ENCODE measurements around the gene CNPY2. TPM values are rescaled to one million over a fixed set of nuclear protein-coding genes. Genes with fewer than 3 reads are reported as not detected.
A peak's percentile ranks its signal among the peaks of the same experiment; 100 is the strongest.

Gene CNPY2
- total and polyA plus RNA-seq, 2 of the 13 experiments (the other 11 are each of a cell fraction or from before 2014, with no cell fraction given), result 285 to 356 TPM

GRCh38 chr12:56333197-56333678 lies 17.4 kb upstream of the CNPY2 start (continued):
- TF ChIP-seq ZFP1 (CRISPR knock-in tag; IDR thresholded peaks at IDR 0.05) (no peak), ATRX (CRISPR knock-in tag; IDR thresholded peaks at IDR 0.05; ENCODE audit: borderline replicate concordance) (no peak), CREB1 (IDR thresholded peaks at IDR 0.05) (no peak), CREB1 (CRISPR knock-in tag; IDR thresholded peaks at IDR 0.05) (no peak), POLR2AphosphoS2 (IDR thresholded peaks at IDR 0.05; ENCODE audit: low read depth, low read length) (no peak), ZNF687 (CRISPR knock-in tag; IDR thresholded peaks at IDR 0.05) (no peak), HDAC2 (CRISPR knock-in tag; IDR thresholded peaks at IDR 0.05) (no peak), ZNF550 (CRISPR knock-in tag; IDR thresholded peaks at IDR 0.05; ENCODE audit: borderline replicate concordance) (no peak), ZNF616 (CRISPR knock-in tag; IDR thresholded peaks at IDR 0.05; ENCODE audit: low read depth) (no peak), SP4 (CRISPR knock-in tag; IDR thresholded peaks at IDR 0.05) (0 out of 2 replicates have a peak, but pooled peaks have one; percentile 26), MIXL1 (CRISPR knock-in tag; IDR thresholded peaks at IDR 0.05) (no peak), KLF13 (CRISPR knock-in tag; IDR thresholded peaks at IDR 0.05) (no peak), ZFY (CRISPR knock-in tag; IDR thresholded peaks at IDR 0.05) (peak; percentile 48), GLI4 (CRISPR knock-in tag; IDR thresholded peaks at IDR 0.05; ENCODE audit: borderline replicate concordance) (0 out of 2 replicates have a peak, but pooled peaks have one; percentile 18), POLR2AphosphoS5 (IDR thresholded peaks at IDR 0.05; ENCODE audit: low read depth, low read length) (peak; percentile 10), SUZ12 (IDR thresholded peaks at IDR 0.05; ENCODE audit: low read depth, low read length) (0 out of 2 replicates have a peak, but pooled peaks have one; percentile 12), ZBTB1 (CRISPR knock-in tag; IDR thresholded peaks at IDR 0.05; ENCODE audit: borderline replicate concordance) (no peak), ZNF354B (CRISPR knock-in tag; IDR thresholded peaks at IDR 0.05) (no peak), SPEN (CRISPR knock-in tag; IDR thresholded peaks at IDR 0.05; ENCODE audit: low read depth) (peak; percentile 45; the same call in 1 of the 2 replicates), SALL1 (CRISPR knock-in tag; IDR thresholded peaks at IDR 0.05) (no peak), ZFP37 (CRISPR knock-in tag; IDR thresholded peaks at IDR 0.05; ENCODE audit: borderline replicate concordance) (0 out of 2 replicates have a peak, but pooled peaks have one; percentile 3), SP1 (IDR thresholded peaks at IDR 0.05) (no peak), SP1 (CRISPR knock-in tag; IDR thresholded peaks at IDR 0.05) (no peak), THAP11 (CRISPR knock-in tag; IDR thresholded peaks at IDR 0.05) (no peak), ZFP41 (CRISPR knock-in tag; IDR thresholded peaks at IDR 0.05; ENCODE audit: borderline replicate concordance) (no peak)
- TF ChIP-seq, protein P1, sequence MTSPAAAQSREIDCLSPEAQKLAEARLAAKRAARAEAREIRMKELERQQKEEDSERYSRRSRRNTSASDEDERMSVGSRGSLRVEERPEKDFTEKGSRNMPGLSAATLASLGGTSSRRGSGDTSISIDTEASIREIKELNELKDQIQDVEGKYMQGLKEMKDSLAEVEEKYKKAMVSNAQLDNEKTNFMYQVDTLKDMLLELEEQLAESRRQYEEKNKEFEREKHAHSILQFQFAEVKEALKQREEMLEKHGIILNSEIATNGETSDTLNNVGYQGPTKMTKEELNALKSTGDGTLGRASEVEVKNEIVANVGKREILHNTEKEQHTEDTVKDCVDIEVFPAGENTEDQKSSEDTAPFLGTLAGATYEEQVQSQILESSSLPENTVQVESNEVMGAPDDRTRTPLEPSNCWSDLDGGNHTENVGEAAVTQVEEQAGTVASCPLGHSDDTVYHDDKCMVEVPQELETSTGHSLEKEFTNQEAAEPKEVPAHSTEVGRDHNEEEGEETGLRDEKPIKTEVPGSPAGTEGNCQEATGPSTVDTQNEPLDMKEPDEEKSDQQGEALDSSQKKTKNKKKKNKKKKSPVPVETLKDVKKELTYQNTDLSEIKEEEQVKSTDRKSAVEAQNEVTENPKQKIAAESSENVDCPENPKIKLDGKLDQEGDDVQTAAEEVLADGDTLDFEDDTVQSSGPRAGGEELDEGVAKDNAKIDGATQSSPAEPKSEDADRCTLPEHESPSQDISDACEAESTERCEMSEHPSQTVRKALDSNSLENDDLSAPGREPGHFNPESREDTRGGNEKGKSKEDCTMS (CRISPR knock-in tag; conservative IDR thresholded peaks at IDR 0.05), result no peak
- TF ChIP-seq, protein P2, sequence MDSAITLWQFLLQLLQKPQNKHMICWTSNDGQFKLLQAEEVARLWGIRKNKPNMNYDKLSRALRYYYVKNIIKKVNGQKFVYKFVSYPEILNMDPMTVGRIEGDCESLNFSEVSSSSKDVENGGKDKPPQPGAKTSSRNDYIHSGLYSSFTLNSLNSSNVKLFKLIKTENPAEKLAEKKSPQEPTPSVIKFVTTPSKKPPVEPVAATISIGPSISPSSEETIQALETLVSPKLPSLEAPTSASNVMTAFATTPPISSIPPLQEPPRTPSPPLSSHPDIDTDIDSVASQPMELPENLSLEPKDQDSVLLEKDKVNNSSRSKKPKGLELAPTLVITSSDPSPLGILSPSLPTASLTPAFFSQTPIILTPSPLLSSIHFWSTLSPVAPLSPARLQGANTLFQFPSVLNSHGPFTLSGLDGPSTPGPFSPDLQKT (CRISPR knock-in tag; IDR thresholded peaks at IDR 0.05; ENCODE audit: borderline replicate concordance), result no peak

Measured in HepG2 (cell line).